HL-60 (cell line): Measurements from ENCODE around the gene FN1.

Experiments
- CTCF ChIP-seq: IDR thresholded peaks from one replicate; pipeline ENCODE4 v1.5.1; 2011; ENCODE audit warnings: low read length, control low read depth, inconsistent platforms; ENCODE audit not compliant: insufficient read depth
- GABPA ChIP-seq: IDR thresholded peaks from 2 replicates; pipeline ENCODE4 v1.6.1; 2012; ENCODE audit warnings: low read depth
- POLR2AphosphoS5 ChIP-seq: IDR thresholded peaks from 2 replicates; pipeline ENCODE4 v1.6.1; 2012; ENCODE audit warnings: low read depth

GRCh38 chr2:215435280-215435869 lies 493 bp downstream of the FN1 start:
- no peak for TF ChIP-seq CTCF
- TF ChIP-seq POLR2AphosphoS5, result no peak
- TF ChIP-seq GABPA, result no peak
